Adrenal gland (tissue), 12 donors: ENCODE data around the gene SPATA18. TPM values are rescaled to one million over a fixed set of nuclear protein-coding genes. Genes with fewer than 3 reads are reported as not detected.

Experiments used
- DNase-seq, 7 donors: peaks; one replicate each; pipeline ENCODE4 v3.0.0-alpha.2; 2019 to 2020
- H3K27ac ChIP-seq, 5 donors: fragments of 200-600 bp; sonication (generic) in 4 of 5; 1 replicate in 3 of 5; 2 replicates in 2 of 5; pipeline versions ENCODE4 v1.5.1 to v1.8.0; 2016 to 2020; ENCODE audit warnings: mild to moderate bottlenecking in 1 of 5
- H3K27me3 ChIP-seq: fragments of 200-600 bp; 2 replicates; pipeline ENCODE4 v1.8.0; 2021
- H3K36me3 ChIP-seq, 2 donors: fragments of 200-600 bp; replicated peaks in 1 of 2; 1 replicate in 1 of 2; 2 replicates in 1 of 2; pipeline versions ENCODE4 v1.5.1 to v1.8.0; 2018 to 2022
- H3K4me1 ChIP-seq, 2 donors: fragments of 200-600 bp; replicated peaks in 1 of 2; 1 replicate in 1 of 2; 2 replicates in 1 of 2; pipeline versions ENCODE4 v1.5.1 to v1.8.0; 2018 to 2021
- H3K4me3 ChIP-seq, 4 donors: fragments of 200-600 bp; sonication (generic) in 3 of 4; one replicate each; pipeline ENCODE4 v1.5.1; 2016 to 2018
- H3K9me3 ChIP-seq, 3 donors: fragments of 200-600 bp; sonication (generic) in 1 of 3; replicated peaks in 1 of 3; 1 replicate in 2 of 3; 2 replicates in 1 of 3; pipeline versions ENCODE4 v1.5.1 to v1.8.0; 2016 to 2021
- CTCF ChIP-seq, 6 experiments: fragments of 450-650 bp in 4 of 6; fragments of 200-600 bp in 2 of 6; sonication (generic) in 1 of 6; IDR thresholded peaks; 1 replicate in 5 of 6; 2 replicates in 1 of 6; pipeline versions ENCODE4 v1.5.1 to v1.8.0; 2016 to 2021; ENCODE audit warnings: antibody characterized with exemption in 6 of 6, mild to moderate bottlenecking in 2 of 6, moderate library complexity in 1 of 6
- POLR2A ChIP-seq, 2 donors: fragments of 450-650 bp; IDR thresholded peaks; one replicate each; pipeline ENCODE4 v1.6.1; 2017; ENCODE audit warnings: antibody characterized with exemption in 2 of 2, mild to moderate bottlenecking in 2 of 2, moderate library complexity in 1 of 2
- WGBS, 4 donors: extraction: QIAGEN DNeasy Blood & Tissue Kit in 2 of 4; methylation state at CpG; one replicate each; pipeline versions ENCODE4 v1.1.5 to v1.1.7; 2013 to 2017; 5-methylcytosine and 5-hydroxymethylcytosine counted together
- intact Hi-C, 2 donors: fragments of 100-400 bp; cut with DNase I; formaldehyde crosslinking; loops; one replicate each; pipeline versions ENCODE4 v1.14.1 to v1.15.0; 2022 to 2023
- polyA plus RNA-seq, 3 donors: library from polyadenylated mRNA; stranded (reverse); fragments of 200-250 nt in 2 of 3; fragments of 350-450 nt in 1 of 3; fragmentation: Illumina TruSeq in 1 of 3; extraction: RNeasy Lipid Tissue Mini Kit (QIAGEN cat#74804) in 1 of 3; gene quantifications; one replicate each; pipeline ENCODE4 v1.2.3, GENCODE V29; 2013 to 2014
- total RNA-seq, 9 donors: library from RNA; depleted of rRNA in 4 of 9; stranded (reverse); fragments of >200 nt in 4 of 9; fragments of 120-200 nt in 1 of 9; fragmentation: NEBNext Ultra II Directional in 1 of 9; extraction: Animal tissue kit (Norgen Biotek cat#: 25700) in 1 of 9; gene quantifications; one replicate each; pipeline versions ENCODE4 v1.1.0 to v1.2.4, GENCODE V29; 2013 to 2023
- donor health status: healthy with polysubstance abuse.
- donor health status: Bipolar disorder and iron deficiency.
- donor health status: DM: yes; HTN: yes; CAD: no.
- donor health status: DM: no; HTN: no; CAD: no.
- donor health status: DM: no; HTN: no; CAD: no.
- donor health status: DM: yes; HTN: yes; CAD: no.

SPATA18 gene
- total and polyA plus RNA-seq, 12 donors = 1.2 to 29.2 (median 10.2) TPM

- Histone ChIP-seq H3K4me3 (no peak overlapping the region), H3K9me3 (no peaks in the 10 kb centered on the region), H3K27me3 (no peaks in the 10 kb centered on the region), H3K4me1 (no peaks in the 10 kb centered on the region), H3K36me3 (no peaks in the 10 kb centered on the region), H3K27ac (no peak overlapping the region)
- TF ChIP-seq POLR2A (IDR thresholded peaks at IDR 0.05) = no peak
- TF ChIP-seq CTCF (IDR thresholded peaks at IDR 0.05) = no peak
- WGBS, 4 donors = 62 to 78% (median 71%) methylated on average over 1 of the region's 1 CpG
- no peak for DNase-seq
- intact Hi-C loops = no loop called here
Observed at GRCh38 chr4:52107745-52108144, 56.6 kb downstream of the SPATA18 start.

GRCh38 chr4:52110171-52110570 is 59.1 kb downstream of the SPATA18 start:
- Histone ChIP-seq H3K9me3 (no peaks in the 10 kb centered on the region), H3K36me3 (no peaks in the 10 kb centered on the region), H3K27ac (no peak overlapping the region), H3K4me3 (no peak overlapping the region), H3K4me1 (no peaks in the 10 kb centered on the region), H3K27me3 (no peaks in the 10 kb centered on the region)
- DNase-seq = no peak
- TF ChIP-seq POLR2A (IDR thresholded peaks at IDR 0.05) (no peak), CTCF (IDR thresholded peaks at IDR 0.05) (no peak)
- intact Hi-C loops = no loop called here
- WGBS, 4 donors = 86 to 100% (median 90%) methylated on average over 1 of the region's 1 CpG

- no peaks in the 10 kb centered on the region for H3K27me3 ChIP-seq
- intact Hi-C loops = no loop called here
- TF ChIP-seq POLR2A (IDR thresholded peaks at IDR 0.05) (no peak), CTCF (IDR thresholded peaks at IDR 0.05) (no peak)
- no peaks in the 10 kb centered on the region for H3K4me1 ChIP-seq
- no peak overlapping the region for H3K4me3 ChIP-seq
- no peak overlapping the region for H3K27ac ChIP-seq
- WGBS, 4 donors = 45 to 54% (median 51%) methylated on average over 1 of the region's 1 CpG
- H3K36me3 ChIP-seq = no peaks in the 10 kb centered on the region
- no peaks in the 10 kb centered on the region for H3K9me3 ChIP-seq
- DNase-seq = no peak
Observed at GRCh38 chr4:52111995-52112394, 60.9 kb downstream of the SPATA18 start.

GRCh38 chr4:52112411-52112810 is 61.3 kb downstream of the SPATA18 start:
- Histone ChIP-seq H3K36me3 (no peaks in the 10 kb centered on the region), H3K27ac (no peak overlapping the region), H3K4me3 (no peak overlapping the region), H3K9me3 (no peaks in the 10 kb centered on the region), H3K4me1 (no peaks in the 10 kb centered on the region), H3K27me3 (no peaks in the 10 kb centered on the region)
- WGBS, 4 donors = 40 to 75% (median 64%) methylated on average over 1 of the region's 1 CpG
- no peak for DNase-seq
- intact Hi-C loops = no loop called here
- TF ChIP-seq CTCF (IDR thresholded peaks at IDR 0.05) = no peak
- TF ChIP-seq POLR2A (IDR thresholded peaks at IDR 0.05) = no peak
